ENCODE data around the gene DDX43.

GRCh38 chr6:73418081-73418741, 23.6 kb downstream of the DDX43 start:
- TF ChIP-seq CTCF (IDR thresholded peaks at IDR 0.05; ENCODE audit: low read depth, low read length, missing input control) (no peak), MAX (IDR thresholded peaks at IDR 0.05) (no peak), FOXA1 (IDR thresholded peaks at IDR 0.05) (no peak), JUND (IDR thresholded peaks at IDR 0.05) (no peak), ATF3 (IDR thresholded peaks at IDR 0.05) (no peak), NR2F2 (IDR thresholded peaks at IDR 0.05) (no peak), SP1 (IDR thresholded peaks at IDR 0.05) (no peak), REST (IDR thresholded peaks at IDR 0.05) (no peak)

Measured in liver (tissue), 3 donors.